Loucy (cell line): ENCODE data around the gene KRT34.

Source experiments
- EZH2phosphoT487 ChIP-seq: fragments of 200-600 bp; IDR thresholded peaks from 2 replicates; pipeline ENCODE4 v1.6.1; 2018; ENCODE audit warnings: antibody characterized with exemption, mild to moderate bottlenecking, moderate library complexity, borderline replicate concordance
- TF ChIP-seq, protein P1 (sequence below): fragments of 200-600 bp; sonication (generic); conservative IDR thresholded peaks from 2 replicates; pipeline ENCODE4 v1.5.1; 2014; ENCODE audit warnings: mild to moderate bottlenecking, antibody characterized with exemption, low read length

DNA sequence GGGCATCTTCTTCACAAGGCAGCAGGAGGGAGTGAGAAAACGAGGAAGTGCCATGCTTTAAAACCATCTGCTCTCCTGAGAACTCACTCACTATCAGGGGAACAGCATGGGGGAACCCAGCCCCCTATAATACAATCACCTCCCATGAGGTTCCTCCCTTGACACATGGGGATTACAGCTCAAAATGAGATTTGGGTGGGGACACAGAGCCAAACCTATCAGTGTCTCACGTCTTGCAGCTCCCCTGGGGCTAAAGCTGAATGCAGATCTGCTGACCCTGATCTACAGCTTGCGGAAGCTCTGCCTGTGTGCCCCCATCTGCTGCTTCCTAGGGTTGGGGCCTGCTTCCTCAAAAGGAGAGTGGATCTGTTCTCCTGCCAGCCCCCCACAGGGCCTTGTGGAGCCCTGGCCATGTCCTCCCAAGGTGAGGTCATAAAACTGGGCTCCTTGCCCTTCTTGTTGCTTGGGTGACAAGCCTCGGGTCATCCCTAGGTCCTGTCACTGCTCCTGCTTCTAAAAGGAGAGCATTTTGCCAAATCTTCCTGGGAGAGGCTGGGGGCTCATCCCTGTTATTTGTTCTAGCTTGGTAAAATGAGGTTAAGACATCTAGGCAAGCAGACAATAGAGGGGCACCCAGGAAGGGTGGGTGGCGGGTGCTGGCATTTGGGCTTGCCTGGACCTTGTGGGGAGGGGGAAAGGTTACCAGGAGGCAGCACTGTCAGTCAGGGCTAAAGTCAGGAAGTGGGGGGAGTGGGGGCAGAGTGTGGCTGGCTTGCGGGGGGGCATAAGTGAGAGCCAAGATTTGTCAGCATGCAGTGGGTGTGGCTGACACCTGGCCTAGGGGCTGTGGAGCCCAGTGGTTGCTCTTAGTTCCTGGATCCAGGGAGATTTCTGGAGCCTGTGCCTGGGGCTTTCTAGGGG lies 47.5 kb downstream of the KRT34 start:
- TF ChIP-seq, protein P1, sequence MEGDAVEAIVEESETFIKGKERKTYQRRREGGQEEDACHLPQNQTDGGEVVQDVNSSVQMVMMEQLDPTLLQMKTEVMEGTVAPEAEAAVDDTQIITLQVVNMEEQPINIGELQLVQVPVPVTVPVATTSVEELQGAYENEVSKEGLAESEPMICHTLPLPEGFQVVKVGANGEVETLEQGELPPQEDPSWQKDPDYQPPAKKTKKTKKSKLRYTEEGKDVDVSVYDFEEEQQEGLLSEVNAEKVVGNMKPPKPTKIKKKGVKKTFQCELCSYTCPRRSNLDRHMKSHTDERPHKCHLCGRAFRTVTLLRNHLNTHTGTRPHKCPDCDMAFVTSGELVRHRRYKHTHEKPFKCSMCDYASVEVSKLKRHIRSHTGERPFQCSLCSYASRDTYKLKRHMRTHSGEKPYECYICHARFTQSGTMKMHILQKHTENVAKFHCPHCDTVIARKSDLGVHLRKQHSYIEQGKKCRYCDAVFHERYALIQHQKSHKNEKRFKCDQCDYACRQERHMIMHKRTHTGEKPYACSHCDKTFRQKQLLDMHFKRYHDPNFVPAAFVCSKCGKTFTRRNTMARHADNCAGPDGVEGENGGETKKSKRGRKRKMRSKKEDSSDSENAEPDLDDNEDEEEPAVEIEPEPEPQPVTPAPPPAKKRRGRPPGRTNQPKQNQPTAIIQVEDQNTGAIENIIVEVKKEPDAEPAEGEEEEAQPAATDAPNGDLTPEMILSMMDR, result no peak
- no peak for TF ChIP-seq EZH2phosphoT487
